GM21515 (cell line): Measurements from ENCODE around the gene TEKT2.

Source experiments
- ATAC-seq: cut with Tn5 transposase; IDR thresholded peaks from one replicate; pipeline ENCODE4 v1.9.1; 2021; ENCODE audit not compliant: unreplicated experiment

Gene TEKT2

GRCh38 chr1:36100376-36100775 lies 16.5 kb downstream of the TEKT2 start:
- no peak for ATAC-seq

- ATAC-seq, result no peak
Measured at GRCh38 chr1:36101546-36101945, 17.7 kb downstream of the TEKT2 start.

DNA sequence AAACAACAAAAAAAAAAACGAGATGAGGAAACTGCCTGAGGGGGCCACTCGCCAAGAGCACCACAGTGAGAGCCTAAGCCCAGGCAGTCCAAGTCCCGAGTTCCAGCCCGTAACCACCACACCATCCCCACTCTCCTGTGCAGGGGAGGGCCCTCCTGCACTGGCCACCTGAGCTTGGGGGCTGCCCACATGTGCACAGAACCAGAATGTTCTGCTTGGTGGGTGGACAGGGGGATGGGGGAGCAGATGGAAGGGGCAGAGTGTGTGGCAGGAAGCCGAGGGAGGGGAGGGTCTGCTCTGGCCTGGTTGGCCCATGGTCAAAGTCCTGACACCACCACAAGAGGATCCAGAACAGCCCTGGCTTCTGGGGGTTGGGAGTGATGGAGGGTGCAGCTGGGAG lies 22.4 kb downstream of the TEKT2 start:
- no peak for ATAC-seq

DNA sequence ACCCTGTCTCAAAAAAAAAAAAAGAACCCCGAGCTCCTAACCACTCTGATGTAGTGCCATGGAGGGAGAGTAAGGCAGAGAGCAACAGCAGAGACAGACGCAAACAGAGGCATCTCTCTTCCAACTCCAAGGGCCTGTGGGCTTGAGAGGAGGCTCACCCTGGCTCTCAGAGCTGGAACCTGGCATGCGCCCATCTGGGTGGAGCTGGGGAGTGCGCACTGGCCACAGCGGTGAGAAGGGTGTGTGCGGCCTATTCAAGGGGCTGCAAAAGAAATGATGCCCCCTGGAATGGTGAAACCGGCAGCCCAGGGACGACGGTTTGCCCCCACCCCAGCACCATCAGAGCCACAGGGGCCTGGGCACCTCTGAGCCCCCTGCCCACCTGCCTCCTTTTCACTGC lies 23.5 kb downstream of the TEKT2 start:
- no peak for ATAC-seq

GRCh38 chr1:36108314-36108713 lies 24.4 kb downstream of the TEKT2 start:
- no peak for ATAC-seq

DNA sequence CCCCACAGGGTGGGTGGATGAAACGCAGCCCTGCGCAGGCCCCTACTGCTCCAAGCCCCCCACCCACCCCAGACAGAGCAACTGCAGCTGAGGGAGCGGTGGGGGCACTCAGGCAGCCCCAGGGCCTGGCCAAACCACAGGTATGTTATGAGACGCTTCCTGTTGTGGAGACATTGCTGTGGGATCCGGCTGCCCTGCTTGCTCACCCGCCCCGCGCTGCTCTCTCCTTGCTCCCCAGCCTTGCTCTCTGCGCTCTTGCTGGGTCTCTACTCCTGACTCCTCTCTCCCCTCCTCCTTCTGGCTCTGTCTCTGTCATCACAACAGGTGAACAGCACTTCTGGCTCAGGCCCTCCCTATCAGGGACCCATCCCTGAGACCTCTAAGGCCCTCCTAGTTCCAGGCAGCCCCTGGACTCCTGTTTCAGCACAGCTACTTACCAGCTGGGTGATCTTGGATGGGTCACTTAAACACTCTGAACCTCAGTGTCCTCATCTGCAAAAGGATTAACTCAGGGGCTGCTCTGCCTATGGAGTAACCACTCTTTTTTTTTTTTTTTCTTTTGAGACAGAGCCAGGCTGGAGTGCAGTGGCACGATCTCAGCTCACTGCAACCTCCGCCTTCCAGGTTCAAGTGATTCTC lies 25.3 kb downstream of the TEKT2 start:
- no peak for ATAC-seq

GRCh38 chr1:36111151-36111550 lies 27.3 kb downstream of the TEKT2 start:
- no peak for ATAC-seq

DNA sequence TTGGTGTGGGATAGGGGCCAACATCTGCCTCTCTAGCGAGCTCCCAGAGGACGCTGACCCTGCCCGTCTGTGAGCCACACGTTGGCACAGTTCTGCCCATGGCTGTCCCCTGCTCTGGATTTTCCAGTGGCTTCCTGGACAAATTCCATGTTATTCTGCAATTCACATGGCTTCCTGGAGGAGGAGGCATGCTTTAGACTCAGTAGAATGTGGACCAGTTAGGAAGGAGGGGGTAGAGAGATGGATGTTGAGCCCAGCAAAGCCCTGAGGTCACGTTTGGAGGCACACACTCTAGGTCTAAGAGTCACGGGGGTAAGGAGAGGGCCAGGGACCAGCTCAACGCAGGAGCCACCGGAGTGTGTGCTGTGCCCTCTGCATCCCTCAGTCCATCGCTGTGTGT lies 28.9 kb downstream of the TEKT2 start:
- no peak for ATAC-seq

DNA sequence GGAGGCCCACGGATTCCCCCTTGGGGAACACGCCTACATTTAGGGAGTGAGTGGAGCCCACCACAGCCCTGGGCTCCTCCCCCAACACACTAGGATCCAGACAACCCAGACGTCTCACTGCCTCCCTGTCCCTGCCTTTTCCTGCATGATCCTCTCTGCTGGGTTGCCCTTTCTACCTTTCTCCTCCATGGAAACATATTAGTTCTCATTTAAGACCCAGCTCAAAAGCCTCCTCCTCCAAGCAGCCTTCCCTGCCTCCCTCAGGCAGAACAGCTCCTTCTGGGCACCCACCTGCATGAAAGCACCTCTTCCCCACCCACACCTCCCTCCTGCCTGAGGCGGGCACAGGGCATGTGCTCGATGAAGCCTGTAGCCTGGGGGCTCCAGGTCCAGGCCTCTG lies 30.5 kb downstream of the TEKT2 start:
- ATAC-seq, result no peak

GRCh38 chr1:36115200-36115669 lies 31.3 kb downstream of the TEKT2 start:
- no peak for ATAC-seq

DNA sequence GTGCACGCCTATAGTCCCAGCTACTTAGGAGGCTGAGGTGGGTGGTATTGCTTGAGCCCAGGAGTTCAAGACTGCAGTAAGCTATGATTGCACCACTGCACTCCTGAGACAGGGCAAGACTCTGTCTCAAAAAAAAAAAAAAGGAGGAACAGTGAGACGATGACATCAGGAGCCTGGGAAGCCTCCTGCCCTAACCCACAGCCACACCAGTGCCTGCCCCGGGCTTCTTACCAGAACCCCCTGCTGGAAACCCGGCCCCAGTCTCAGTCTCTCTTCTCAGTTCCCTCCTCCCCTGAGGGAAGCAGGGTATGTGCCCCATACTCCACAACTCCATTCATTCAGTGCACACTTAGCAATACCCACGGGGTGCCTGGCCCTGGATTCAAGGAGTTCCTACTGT lies 32.0 kb downstream of the TEKT2 start:
- ATAC-seq, result no peak

DNA sequence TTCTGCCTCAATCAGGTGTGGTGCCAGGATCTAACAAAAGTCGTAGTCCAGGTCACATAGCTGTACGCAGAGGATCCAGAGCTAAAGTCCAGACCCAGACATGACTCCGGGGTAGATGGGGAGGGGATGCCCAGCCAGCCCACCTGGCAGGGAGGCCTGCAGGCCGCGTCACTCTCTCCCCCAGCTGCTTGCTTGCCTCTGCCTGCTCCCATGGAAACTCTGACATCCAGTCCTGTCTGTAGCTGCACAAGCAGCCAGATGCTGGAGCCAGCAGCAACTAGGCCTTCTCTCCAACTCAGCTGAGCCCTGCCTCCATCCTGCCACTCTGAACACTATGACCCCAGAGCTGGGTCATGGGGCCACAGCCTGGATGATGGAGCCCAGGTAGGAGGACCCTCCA lies 33.0 kb downstream of the TEKT2 start:
- no peak for ATAC-seq

- no peak for ATAC-seq
Measured at GRCh38 chr1:36118447-36119204, 34.7 kb downstream of the TEKT2 start.

DNA sequence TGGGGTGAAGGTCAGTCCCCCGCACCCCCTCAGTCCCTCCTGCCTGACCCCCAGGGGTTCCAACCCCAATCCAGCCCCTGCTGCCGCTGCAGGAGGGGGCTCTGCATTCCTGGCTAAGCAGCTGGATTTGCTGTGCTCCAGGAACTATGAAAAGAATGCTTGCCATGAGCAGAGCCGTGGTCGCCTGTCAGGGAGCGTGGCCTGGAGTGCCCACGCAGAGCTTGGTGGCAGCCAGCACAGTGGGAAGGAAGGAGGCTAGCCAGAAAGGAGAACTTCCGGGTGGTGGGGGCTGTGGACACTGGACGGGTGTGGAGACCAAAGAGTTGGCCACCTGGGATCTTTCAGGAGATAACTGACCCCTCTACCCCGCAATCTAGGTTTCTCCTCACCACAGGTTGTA lies 35.6 kb downstream of the TEKT2 start:
- no peak for ATAC-seq

- no peak for ATAC-seq
Measured at GRCh38 chr1:36122062-36123030, 38.5 kb downstream of the TEKT2 start.

DNA sequence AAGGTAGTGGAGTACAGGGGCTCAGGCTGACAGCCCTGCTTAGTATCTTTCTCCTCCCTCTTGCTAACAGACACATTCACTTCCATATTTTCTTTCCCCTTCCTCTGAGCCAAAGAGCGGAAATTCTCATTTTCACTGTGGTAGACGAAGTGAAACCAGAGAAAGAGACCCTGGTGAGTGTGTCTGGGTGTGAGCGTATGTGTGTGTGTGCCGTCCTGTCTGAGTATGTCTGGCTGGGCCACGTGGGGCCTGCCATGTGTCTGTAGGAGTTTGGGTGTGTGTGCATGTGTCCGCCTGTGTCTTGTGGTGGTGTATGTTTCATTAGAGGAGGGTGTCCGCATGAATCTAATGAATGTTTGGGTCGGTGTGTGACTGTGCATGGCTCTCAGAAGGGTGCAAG lies 39.5 kb downstream of the TEKT2 start:
- ATAC-seq, result no peak

GRCh38 chr1:36124404-36125128 lies 40.7 kb downstream of the TEKT2 start:
- ATAC-seq, result no peak

- ATAC-seq, result no peak
Measured at GRCh38 chr1:36125129-36125991, 41.5 kb downstream of the TEKT2 start, which contains the start of gene COL8A2. COL8A2 (minus strand) TSS chr1:36125222; CDS start chr1:36100242, 24,980 bp downstream.

DNA sequence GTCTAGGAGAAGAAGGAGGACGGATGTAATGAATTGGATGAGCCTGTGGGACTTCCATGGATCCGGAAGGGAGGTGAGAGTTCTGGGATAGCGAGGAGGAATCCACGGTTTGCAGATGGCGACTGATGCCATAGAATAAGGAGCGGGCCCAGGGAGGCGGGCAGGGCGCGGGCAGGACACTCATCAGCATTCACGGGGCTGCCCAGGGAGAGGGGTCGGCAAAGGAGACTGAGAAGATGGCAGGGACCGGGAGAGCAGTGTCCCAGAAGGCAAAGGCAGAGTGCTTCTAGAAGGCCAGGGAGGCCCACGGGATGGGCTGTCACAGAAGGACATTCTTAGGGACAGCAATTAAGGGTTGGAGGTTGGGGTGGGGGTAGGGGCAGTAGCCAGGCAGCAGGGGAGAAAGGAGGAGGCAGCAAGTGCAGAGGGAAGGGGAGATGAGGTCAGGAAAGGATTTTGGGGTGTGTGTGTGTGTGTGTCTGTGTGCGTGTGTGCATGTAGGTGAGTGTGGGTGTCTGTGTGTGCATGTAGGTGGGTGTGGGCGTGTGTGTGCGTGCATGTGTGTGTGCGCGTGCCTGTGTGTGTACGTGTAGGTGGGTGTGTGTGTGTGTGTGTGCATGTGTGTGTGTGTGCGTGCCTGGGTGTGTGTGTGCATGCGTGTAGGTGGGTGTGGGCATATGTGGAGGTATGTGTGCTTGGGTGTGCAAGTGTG lies 42.3 kb downstream of the TEKT2 start:
- no peak for ATAC-seq
